Stimulated activated CD8-positive, alpha-beta memory T cell treated with anti-CD3 and anti-CD28 coated beads, Interleukin-12 subunit alpha, Interleukin-12 subunit beta, amount 100 ng/mL, for 4 hours (primary cell): ENCODE results near the gene NOL8.

Experiments used
- DNase-seq: peaks from one replicate; pipeline ENCODE4 v3.0.0-alpha.2; 2020; ENCODE audit warnings: low read depth

The NOL8 gene

DNA sequence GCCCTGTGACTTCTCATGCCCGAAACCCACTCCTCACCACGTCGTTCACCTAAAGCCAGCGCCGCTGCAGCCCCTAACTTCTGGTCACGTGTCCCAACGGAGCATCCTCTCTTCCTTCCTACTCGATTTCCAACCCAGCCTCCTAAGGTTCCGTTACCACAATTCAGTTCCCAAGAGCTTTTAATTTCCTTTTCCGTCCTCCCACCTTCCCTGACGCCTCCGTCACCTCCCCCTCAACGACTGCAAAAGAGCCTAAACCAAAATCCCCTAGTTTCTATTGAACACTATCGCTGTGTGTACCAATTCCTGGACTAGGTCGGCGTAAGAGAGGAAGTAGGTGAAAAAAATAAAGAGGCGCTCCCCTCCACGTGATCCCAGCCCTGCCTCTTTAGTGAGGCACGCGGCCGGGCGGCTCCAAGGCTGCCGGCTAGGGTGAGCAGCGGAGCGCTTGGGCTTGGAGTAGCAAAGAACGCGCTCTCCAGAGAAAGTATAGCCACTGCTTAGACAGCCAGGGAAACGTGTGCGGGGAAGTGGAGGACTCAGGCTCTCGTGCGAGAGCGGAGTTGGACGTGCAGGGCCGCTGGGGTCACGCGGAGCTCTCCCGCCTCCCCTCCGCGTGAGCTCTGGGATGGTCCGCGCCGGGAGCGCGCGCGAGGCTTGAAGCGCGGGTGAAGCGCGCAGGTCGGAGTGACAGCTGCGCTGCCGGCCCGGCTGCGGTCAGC lies at the start of gene NOL8, which contains the start of gene CENPP:
TSS of gene NOL8 (minus strand) at position 82 of the 722 bp plus-strand sequence. CDS start 1,189 bp downstream, outside the sequence.
TSS of gene CENPP (plus strand) at position 685 of the 722 bp plus-strand sequence.
- DNase-seq, result peak; percentile 71

DNA sequence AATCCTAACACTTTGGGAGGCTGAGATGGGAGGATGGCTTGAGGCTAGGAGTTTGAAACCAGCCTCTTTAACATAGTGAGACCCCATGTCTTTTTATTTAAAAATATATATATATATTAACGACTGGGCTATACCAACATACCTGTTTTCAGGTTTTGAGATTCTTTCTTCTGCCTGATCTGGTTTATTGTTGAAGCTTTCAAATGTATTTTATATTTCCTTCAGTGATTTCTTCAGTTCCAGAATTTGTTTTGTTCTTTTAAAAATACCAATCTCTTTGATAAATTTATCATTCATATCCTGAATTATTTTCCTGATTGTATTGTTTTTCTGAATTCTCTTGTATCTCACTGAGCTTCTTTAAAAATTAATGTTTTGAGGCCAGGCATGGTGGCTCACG lies 48.0 kb upstream of the NOL8 start:
- DNase-seq, result no peak

DNA sequence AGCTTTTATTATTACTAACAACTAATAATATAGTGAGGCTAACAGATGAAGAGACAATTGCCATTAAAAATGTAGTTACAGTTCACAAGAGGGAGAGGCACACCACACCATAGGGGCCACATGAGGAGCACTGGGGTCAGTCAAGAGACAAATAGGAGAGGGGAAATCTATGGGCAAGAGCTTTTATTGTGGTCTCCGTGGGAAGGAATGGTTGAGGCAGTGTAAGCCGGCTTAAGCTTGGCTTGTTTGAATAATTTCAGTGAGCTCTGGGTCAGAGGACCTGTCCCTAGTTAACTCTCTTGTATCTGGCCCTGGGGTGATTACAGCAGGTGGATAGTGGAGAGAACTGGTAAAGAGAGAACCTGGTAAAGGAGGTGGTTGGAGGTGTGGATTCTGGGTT lies 43.9 kb upstream of the NOL8 start:
- no peak for DNase-seq

- no peak for DNase-seq
Measured at GRCh38 chr9:92360083-92360482, 34.9 kb upstream of the NOL8 start.

- no peak for DNase-seq
Measured at GRCh38 chr9:92359394-92359995, 34.3 kb upstream of the NOL8 start.

DNA sequence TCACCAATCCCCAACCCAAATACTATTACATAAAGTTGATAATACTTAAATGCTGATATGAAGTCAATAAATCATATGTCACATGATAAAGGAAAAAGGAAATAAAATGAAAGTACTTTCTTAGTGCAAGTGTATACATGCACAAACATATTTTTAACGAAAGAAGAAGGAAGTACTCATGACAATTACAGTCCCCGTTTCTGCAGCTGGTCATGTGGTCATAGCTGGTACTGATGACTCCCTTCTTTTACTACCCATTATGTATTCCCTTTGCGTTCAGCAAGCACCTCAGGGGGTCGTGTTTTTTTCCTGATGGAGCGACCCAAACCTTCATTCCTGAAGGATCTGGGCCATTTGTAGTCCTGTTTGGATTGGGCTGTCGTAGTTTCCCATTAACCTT lies 27.9 kb upstream of the NOL8 start:
- DNase-seq, result no peak

DNA sequence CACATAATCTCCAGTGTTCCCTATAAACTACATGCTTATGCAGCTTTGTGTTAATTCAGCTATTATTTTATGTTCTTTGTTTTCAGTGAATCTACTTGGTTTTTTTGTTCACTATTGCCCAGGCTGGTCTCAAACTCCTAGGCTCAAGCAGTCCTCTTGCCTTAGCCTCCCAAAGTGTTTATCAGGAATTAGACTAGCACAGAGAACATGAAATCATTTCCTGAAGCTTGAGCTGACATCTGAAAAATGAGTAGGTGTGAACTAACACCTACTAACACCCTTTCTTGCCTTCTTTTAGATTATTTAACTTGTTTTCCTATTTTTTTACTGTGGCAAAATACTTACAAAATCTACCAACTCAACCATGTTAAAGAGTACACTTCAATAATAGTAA lies 25.6 kb upstream of the NOL8 start:
- DNase-seq, result no peak

- DNase-seq, result no peak
Measured at GRCh38 chr9:92349771-92350739, 24.9 kb upstream of the NOL8 start.

- DNase-seq, result no peak
Measured at GRCh38 chr9:92345582-92345981, 20.4 kb upstream of the NOL8 start.

DNA sequence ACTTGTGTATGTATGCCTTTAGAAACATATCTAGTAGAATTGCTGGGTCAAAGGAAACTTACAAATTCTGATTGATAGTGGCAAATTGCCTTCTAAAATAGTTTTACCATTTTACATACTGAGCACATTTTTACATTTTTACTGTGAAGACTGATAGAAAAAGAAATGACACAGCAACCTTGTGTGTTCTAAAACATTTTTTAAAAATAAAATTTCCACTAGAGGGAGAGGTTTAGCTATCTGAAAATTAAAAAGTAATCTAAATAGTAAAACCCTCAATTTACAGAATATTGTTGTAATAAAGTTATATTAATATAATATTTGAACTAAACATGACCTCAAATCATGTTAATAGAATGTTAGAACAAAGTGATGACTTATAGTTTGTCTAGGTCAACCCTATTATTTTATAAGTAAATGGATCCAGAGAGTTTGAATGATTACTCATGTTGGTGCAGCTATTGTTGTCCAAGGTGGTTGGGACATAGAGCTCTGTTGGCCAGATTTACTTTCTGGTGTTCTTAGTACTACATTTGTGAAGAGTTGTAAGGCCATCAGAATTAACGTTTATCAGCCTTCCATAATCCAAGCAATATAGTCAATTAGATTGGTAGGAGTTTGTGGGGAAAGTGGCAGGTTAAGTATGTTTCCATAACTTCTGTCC lies 17.8 kb upstream of the NOL8 start:
- DNase-seq, result no peak

DNA sequence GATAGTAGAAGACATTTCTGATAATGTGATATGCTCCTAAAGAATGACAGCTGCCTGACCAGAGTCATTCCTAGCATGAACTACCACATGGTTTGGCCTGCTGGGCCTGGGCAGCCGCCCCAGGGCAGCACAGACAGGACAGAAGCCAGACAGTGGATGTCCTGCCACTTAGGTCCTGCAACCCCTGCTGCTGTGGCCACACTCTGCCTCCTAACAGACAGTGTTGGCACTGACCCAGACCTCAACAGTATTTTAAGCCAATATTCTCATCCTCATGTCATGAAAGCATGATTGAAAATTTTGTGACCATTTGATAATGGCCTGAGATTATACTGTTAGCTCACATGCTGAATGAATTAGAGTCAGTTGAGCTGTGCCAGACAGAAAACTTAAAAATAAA lies 16.4 kb upstream of the NOL8 start:
- no peak for DNase-seq

DNA sequence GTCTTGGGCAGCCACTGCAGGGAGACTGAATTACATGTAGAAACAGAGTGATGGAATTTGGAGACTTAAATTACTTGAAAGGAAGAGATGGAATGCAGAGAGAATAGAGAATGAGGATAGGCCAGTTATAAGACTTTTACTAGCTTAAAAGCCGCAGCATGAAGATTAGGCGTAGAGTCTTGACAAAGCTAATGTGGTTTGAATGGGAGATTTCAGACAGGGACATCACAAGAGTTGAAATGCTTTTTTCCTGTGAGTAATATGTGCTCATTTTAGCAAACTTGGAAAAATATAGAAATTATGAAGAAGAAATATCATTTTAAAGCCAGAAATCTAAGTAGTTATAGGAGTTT lies 8.1 kb upstream of the NOL8 start:
- no peak for DNase-seq

DNA sequence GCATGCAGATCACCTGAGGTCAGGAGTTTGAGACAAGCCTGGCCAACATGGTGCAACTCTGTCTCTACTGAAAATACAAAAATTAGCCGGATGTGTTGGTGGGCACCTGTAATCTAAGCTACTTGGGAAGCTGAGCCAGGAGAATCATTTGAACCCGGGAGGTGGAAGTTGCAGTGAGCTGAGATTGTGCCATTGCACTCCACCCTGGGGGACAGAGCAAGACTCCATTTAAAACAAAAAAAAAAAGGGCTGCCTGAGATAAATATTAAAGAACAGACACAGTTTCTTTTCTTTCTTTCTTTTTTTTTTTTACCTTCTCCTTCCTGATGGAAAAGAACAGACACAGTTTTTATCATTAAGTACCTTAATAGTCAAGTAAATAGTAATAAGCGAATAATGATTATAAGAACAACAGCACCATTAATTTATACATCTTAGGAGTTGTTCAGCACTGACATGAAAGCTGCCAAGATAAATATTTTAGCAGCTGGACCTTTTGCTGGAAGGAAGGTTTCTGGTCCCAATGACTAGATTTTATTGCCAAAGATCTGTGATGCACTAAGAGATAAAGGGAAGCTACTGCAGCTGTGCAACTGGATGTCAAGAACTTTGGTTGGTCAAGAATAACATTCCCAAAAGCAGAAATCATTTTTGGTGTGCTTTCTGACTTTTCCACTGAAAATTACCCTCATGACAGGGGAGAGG lies 7.6 kb upstream of the NOL8 start:
- no peak for DNase-seq

DNA sequence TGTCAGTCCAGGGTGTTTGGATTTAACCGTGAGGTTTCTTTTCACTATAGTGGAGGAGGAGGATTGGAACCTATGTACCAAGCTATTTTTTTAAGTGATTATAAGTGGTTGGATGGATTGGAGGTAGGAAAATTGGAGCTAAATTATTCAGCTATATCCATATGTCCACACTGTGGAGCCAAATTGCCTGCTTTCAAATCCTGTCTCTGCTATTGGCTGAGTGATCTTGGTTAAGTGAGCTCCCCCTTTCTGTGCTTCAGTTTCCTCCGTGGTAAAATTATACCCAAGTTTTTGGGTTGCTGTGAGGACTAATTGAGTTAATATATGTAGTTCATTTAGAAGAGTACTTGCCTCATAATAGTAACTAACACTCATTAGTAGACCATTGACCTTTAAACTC lies 3.1 kb upstream of the NOL8 start:
- no peak for DNase-seq

DNA sequence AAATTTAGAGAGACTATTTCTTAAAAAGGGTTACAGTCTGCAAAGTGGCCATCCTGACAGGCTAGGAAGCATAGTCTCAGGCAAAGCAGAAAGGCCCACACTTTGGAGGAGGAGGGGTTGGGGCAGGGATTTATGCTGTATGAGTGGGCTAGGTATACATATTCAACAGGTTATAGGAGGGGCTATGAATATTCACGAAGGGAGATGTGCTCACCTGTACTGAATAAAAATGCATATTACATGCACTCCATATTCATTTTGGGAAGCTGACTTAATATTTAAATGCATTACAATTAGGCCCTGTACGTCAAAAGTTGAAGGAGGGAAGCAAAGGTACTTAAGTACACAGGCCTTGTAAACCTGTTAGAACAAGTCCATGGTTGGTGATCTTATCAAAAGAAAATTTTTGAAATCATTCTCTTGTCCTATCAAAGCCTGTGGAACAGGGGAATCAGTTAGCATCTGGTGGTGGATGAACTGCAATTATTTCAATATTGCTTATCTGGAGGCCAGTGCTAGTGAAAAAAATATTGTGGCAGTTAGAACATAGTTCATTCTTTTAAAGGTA lies 2.2 kb upstream of the NOL8 start:
- no peak for DNase-seq

GRCh38 chr9:92325991-92326500 lies 896 bp upstream of the NOL8 start:
- DNase-seq, result no peak

DNA sequence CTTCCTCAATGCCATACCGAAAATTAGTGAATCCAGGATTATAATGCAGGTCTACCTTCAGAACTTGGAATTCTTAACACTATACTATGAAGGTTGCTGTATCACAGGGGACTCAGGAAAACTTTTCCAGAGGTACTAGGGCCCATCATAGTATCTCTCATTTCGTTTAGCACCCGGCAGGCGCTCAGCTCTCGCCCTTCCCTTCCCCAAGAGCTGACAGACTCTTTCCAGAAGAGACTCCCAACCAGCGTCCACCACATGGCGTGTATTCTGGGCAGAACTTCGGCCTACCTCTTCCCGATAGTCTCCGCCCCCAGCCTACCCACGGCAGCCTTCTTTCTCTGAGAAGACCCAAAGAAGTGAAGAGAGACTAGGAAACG lies 271 bp downstream of the NOL8 start:
- DNase-seq, result no peak

- no peak for DNase-seq
Measured at GRCh38 chr9:92324431-92324830, 719 bp downstream of the NOL8 start.

- DNase-seq, result no peak
Measured at GRCh38 chr9:92315456-92315855, 9.7 kb downstream of the NOL8 start.

DNA sequence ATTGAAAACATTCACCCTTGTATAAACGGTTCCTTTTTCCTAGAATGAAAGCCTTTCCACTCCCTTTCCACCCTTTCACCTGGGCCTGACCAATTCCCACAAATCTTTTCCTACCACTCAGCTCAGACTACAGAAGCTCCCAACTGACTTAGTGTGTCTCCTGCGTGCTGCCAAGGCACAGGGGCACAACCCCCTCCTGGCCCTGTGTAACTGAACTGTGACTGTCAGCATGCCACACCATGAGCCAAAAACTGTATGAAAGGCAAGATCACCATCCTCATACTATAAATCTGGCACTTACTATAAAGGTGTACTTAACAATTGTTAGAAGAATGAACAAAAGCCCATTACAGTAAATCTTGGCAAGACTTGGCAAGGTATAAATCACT lies 11.5 kb downstream of the NOL8 start:
- no peak for DNase-seq
